PFSK-1 (cell line): ENCODE data around the gene CDKL5.

Source experiments
- FOXP2 ChIP-seq: optimal IDR thresholded peaks from 2 replicates; pipeline ENCODE3; 2011; ENCODE audit warnings: borderline replicate concordance, control low read depth, inconsistent platforms; ENCODE audit not compliant: insufficient read depth; ENCODE audit errors: extremely low read length, extremely low read depth
- POLR2AphosphoS5 ChIP-seq: IDR thresholded peaks from 2 replicates; pipeline ENCODE4 v1.6.1; 2012; ENCODE audit warnings: low read depth, mild to moderate bottlenecking, control low read depth, low read length, moderate library complexity
- SIN3A ChIP-seq: IDR thresholded peaks from 2 replicates; pipeline ENCODE4 v1.6.1; 2012; ENCODE audit warnings: mild to moderate bottlenecking, low read length, moderate library complexity, borderline replicate concordance; ENCODE audit not compliant: insufficient read depth
- TAF1 ChIP-seq: IDR thresholded peaks from 2 replicates; pipeline ENCODE4 v1.6.1; 2012; ENCODE audit warnings: low read length, control low read depth, borderline replicate concordance; ENCODE audit not compliant: insufficient read depth
- TF ChIP-seq, protein P1 (sequence below), 2 experiments: IDR thresholded peaks; 2 replicates each; pipeline versions ENCODE4 v1.6.1 to v1.8.0; 2011 to 2012; ENCODE audit warnings: low read depth in 2 of 2, low read length in 2 of 2, control low read depth in 1 of 2, inconsistent platforms in 1 of 2, mild to moderate bottlenecking in 1 of 2, moderate library complexity in 1 of 2; ENCODE audit not compliant: insufficient read depth in 1 of 2

CDKL5 gene

DNA sequence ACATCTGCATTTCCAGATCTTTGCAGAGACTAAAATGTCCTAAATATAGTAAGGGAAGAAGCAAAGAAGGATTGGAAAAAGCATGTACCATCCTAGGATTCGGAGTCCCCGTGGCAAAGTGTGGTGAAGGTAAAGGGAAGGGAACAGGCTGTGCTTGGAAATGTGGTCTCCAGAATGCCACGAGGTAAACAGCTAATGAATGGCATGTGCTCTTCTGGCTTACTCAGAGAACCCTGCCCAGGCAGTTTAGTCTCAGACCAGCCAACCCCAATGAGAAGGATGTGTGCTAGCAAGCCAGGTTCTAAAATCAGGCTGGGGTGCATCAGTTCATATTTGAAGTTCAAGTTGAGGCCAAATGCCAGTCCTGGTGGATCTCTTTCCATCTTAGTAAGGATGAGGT is 133.4 kb downstream of the CDKL5 start:
- TF ChIP-seq POLR2AphosphoS5 (no peak), SIN3A (no peak), FOXP2 (no peak), TAF1 (no peak)
- TF ChIP-seq, protein P1, sequence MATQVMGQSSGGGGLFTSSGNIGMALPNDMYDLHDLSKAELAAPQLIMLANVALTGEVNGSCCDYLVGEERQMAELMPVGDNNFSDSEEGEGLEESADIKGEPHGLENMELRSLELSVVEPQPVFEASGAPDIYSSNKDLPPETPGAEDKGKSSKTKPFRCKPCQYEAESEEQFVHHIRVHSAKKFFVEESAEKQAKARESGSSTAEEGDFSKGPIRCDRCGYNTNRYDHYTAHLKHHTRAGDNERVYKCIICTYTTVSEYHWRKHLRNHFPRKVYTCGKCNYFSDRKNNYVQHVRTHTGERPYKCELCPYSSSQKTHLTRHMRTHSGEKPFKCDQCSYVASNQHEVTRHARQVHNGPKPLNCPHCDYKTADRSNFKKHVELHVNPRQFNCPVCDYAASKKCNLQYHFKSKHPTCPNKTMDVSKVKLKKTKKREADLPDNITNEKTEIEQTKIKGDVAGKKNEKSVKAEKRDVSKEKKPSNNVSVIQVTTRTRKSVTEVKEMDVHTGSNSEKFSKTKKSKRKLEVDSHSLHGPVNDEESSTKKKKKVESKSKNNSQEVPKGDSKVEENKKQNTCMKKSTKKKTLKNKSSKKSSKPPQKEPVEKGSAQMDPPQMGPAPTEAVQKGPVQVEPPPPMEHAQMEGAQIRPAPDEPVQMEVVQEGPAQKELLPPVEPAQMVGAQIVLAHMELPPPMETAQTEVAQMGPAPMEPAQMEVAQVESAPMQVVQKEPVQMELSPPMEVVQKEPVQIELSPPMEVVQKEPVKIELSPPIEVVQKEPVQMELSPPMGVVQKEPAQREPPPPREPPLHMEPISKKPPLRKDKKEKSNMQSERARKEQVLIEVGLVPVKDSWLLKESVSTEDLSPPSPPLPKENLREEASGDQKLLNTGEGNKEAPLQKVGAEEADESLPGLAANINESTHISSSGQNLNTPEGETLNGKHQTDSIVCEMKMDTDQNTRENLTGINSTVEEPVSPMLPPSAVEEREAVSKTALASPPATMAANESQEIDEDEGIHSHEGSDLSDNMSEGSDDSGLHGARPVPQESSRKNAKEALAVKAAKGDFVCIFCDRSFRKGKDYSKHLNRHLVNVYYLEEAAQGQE (IDR thresholded peaks at IDR 0.05; ENCODE audit: insufficient read depth in 1 of 2, low read depth in 2 of 2, low read length in 2 of 2): no peak

DNA sequence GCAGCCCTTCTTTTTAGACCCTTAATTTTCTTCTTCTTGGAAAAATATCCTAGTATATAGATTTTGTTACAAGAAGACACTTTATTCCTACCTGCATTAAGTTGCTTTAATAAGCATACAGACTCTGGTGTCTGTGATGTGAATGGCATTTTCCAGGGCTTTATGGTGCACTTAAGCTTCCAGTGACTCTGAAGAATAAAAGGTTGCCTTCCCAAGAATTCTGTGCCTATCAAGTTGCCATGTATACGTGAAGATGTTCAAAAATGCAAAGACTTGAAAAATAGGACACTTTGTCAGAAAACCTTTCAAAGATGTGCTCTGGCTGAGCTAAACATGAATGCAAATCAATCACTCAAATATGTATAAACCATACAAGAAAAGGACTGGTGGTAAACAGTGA is 135.6 kb downstream of the CDKL5 start:
- no peak for TF ChIP-seq POLR2AphosphoS5
- no peak for TF ChIP-seq FOXP2
- no peak for TF ChIP-seq SIN3A
- no peak for TF ChIP-seq TAF1
- TF ChIP-seq, protein P1 (IDR thresholded peaks at IDR 0.05; ENCODE audit: insufficient read depth in 1 of 2, low read depth in 2 of 2, low read length in 2 of 2): no peak

DNA sequence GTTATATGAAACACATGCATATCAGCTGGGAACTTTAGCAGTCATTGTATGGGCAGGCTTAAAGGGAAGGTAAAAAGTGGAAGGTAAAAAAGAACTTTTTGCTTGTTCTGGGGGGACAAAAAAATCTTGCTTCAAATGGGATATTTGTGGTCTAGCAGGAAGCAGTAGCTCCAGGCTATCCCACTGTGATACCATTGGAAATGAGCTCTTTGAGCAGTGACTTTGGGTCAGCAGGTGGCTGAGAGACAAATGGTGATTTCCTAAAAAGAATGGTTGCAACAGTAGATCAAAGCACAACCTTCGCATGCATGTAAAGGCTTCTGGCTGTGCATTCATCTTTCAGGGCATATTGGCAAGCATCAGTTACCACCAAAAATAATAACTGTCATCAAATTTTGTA is 140.3 kb downstream of the CDKL5 start:
- TF ChIP-seq FOXP2: no peak
- TF ChIP-seq, protein P1 (IDR thresholded peaks at IDR 0.05; ENCODE audit: insufficient read depth in 1 of 2, low read depth in 2 of 2, low read length in 2 of 2): no peak
- TF ChIP-seq SIN3A: no peak
- TF ChIP-seq TAF1: no peak
- TF ChIP-seq POLR2AphosphoS5: no peak

DNA sequence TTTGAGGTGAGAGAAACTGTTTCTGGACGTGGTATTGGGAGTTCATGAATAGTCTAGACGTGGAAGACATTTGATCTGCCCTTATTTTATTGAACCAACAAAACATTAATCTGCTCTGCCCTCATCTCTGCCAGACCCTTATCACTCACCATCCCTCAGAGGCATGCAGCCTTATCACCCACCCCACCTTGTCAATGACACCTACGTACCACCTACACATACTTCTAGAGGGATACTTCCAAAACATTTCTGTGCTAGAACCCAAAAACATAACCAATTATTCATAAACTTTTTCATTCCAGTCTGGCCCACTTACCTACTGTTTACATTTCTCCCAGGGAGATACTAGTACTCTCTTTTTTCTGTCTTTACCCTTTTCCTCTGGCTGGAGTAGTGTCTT is 141.3 kb downstream of the CDKL5 start:
- TF ChIP-seq, protein P1 (IDR thresholded peaks at IDR 0.05; ENCODE audit: insufficient read depth in 1 of 2, low read depth in 2 of 2, low read length in 2 of 2): no peak
- TF ChIP-seq FOXP2: no peak
- TF ChIP-seq SIN3A: no peak
- TF ChIP-seq TAF1: no peak
- TF ChIP-seq POLR2AphosphoS5: no peak

DNA sequence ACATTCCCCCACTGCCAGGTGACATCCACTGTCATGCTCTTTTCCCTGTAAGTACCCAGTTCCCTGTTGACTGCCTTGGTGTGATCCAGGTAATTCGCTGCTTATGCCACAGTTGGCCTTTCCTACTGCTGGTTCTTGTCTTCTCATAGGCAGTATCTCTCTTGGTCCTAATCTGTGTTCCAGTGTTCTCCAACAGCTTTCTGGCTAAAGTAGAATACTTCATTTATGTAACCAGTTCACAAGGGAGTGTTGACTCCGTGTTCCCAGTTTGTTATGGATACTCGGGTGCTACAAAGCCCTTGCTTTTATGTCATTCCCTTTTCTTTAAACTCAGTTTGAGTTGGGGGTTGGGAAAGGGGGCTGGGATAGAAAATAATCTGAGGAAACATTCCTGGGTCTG is 148.1 kb downstream of the CDKL5 start:
- TF ChIP-seq TAF1 (no peak), POLR2AphosphoS5 (no peak), SIN3A (no peak), FOXP2 (no peak)
- TF ChIP-seq, protein P1 (IDR thresholded peaks at IDR 0.05; ENCODE audit: insufficient read depth in 1 of 2, low read depth in 2 of 2, low read length in 2 of 2): no peak
